Glomerular endothelial cell (primary cell): ENCODE measurements around the gene LRRC40. TPM values are rescaled to one million over a fixed set of nuclear protein-coding genes. Genes with fewer than 3 reads are reported as not detected.
A peak's percentile ranks its signal among the peaks of the same experiment; 100 is the strongest.
"Not testable (repeated sequence)": the region's sequence is repeated elsewhere in the genome, so short reads cannot be mapped to it uniquely, and the experiment has no call there.

Experiments used
- DNase-seq: peaks from one replicate; pipeline ENCODE4 v3.0.0-alpha.2; 2011; ENCODE audit warnings: low read depth, low spot score; ENCODE audit errors: extremely low read depth
- total RNA-seq: library from RNA; depleted of rRNA; stranded (reverse); fragments of >200 nt; gene quantifications from 2 replicates; pipeline ENCODE4 v1.2.3, GENCODE V29; 2015

Gene LRRC40
- 18.3 and 20.9 TPM in 2 replicates for total RNA-seq

DNA sequence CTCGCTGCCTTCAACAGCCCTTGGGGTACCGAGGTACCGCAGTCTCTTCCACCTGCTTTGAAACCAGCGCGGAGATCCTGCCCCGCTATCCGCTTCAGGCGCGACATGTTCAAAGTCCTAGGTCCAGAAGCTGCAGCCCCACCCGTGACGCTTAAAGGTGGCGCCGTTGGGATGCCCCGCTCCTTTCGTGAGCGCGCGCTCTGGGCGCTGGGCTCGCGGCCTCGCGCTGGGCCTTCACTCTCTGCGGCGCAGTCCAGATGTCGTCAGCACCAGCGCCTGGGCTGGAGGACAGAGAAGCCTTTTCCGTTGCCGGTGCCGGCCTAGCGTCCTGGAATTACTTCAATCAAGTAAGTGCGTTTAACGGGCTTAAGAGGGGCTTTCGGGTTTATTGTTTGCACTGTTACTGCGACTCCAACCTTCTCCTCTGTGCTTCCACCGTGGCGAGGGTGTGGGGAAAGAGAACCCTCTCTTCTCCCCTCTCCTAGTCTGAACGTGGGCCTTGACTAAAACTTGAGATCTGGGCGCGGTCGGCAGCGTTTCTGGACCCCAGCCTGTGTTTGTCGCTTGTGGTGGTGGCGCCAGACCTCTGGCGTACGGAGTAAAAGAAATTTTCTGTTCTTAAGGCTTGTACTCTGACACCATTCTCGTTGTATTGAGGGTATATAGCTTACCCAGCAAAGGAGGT lies at the start of gene LRRC40:
TSS of gene LRRC40 (minus strand) at position 146 of the 685 bp plus-strand sequence. CDS start at position 107, 39 bp downstream.
- DNase-seq: peak; percentile 78

DNA sequence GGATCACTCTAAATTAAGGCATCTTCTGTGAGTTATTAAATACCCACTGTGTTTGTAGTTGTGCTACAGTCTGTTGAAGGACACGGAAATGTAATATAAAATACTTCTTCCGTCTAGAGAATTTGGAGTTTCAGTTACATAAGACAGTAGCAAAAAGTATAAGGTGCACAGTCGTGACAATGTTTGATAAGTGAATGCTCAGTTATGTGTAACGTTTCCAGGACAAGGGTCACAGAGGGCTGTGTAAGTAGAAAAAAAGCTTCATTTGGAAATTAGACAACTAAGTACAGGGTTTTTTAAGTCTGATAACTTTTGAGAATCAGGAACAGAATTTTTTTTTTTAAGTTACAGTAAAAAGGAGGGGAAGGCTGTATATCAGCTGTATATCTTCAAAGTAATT lies 43.4 kb upstream of the LRRC40 start:
- DNase-seq: no peak

DNA sequence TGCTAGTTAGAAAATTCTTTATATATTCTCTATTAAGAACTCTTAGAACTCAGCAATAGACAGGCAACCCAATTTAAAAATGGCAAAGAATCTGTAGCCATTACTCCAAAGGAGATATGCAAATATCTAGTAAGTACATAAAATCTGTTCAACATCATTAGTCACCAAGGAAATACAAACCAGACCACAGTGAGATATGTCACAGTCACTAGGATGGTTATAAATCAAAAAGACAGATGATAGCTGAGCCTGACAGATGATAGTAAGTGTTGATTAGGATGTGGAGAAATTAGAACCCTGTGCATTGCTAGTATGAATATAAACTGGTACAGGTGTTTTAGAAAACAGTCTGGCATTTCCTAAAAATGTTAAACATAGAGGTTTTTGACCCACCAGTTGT lies 42.4 kb upstream of the LRRC40 start:
- no peak for DNase-seq

DNA sequence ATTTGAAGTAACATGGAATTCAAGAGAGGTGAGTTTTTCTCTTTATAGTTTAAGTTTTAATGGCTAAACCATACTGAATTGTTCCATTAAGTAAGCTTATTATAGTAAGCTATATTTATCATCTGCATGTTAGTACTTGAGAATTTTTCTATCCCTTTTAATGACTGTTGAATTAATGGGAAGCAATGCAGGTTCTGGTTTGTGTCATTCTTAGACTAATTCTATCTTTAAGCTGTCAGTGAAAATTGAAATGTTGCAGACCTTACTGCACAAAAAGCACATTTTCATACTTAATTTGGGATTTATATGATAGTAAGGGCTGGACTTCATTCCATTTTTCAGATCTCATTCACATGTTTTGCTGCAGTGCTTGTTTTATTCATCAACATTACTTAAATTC lies 41.7 kb upstream of the LRRC40 start:
- DNase-seq: no peak

DNA sequence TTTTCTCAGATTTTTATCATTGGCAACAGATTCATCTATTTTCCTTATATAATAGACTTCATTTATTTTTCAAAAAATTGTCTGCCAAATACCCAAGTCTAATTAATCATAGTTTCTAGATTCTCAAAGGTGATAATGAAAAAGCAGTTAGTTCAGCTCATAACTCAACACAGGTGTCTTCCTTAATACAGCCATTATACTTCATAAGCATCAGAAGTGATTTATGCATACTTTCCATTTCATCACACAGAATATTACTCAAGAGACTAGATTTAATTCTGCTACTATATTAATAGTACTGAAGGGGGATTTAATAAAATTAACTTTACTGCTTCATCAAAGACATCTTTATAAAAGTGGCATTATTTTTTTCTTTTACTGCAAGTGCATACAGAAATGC lies 34.6 kb upstream of the LRRC40 start:
- DNase-seq: no peak

DNA sequence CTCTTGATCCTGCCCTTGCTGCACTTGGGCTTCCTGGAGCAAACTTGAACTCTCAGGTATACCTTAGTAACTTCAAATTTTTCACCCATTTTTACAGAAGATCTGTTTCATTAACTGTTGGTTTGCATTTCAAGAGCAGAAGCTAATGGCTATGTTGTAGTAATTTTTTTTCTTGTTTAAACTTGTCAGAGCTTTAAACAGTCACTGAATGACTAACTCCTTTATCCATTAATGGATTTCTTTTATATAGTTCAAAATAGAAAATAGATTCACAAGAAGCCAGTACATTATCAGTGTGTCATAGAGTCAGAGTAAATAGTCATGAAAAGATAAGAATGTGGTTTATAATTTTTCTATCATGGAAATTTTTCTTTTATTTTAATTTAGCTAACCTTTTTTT lies 29.4 kb upstream of the LRRC40 start:
- no peak for DNase-seq

DNA sequence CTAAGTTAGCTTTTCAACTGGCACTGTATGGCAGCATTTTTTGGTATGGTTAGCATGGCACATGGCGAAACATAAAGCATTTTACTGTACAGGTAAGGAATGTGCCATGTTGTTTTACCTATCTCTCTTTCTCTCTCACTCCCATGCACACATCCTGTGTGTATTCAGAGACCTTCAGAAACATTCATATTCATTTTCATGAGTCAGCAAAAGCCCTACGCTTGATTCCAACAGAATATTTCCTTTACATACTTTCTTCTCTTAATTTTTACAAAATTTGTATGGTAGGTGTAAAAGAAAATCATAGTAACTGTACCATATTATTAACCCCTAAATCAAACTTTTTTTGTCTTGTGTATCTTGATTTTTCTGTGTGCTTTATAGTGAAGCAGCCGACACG lies 26.1 kb upstream of the LRRC40 start:
- no peak for DNase-seq

DNA sequence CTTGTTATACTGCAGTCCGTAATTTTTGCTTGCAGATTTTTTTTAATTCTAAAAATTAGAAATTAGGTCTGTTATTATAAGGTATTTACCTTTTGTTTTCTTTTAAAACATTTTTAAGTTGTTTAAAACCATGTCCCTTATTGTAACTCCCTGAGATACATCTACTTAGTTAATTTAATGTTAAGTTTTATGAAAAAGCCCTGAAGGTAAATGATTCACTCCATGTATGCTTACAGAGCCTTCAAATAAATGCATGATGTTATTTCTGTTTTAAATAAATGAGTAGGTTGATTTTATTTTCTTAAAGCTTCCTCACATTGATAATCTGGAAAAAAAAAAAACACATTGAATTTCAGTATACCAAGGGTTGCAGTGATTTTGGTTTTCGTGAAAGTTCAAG lies 23.3 kb upstream of the LRRC40 start:
- DNase-seq: no peak

DNA sequence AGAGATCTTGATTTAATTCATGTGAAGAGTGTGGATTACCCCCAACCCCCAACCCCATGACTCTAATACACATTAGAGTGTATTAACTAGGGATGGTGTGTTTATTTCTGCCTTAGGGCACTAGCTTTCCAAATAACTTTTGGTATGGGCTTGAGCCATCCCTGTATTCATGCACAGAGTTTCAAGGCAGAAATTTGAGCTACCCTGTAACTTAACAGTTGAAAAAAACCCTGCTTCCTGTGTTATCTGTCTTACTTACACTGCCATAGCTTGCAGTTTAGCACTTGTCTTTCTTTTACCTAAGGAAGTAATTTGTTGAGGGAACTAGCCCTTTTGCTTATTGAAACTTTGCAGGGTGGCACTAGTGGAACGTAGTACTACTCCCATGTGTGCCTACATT lies 22.1 kb upstream of the LRRC40 start:
- no peak for DNase-seq

DNA sequence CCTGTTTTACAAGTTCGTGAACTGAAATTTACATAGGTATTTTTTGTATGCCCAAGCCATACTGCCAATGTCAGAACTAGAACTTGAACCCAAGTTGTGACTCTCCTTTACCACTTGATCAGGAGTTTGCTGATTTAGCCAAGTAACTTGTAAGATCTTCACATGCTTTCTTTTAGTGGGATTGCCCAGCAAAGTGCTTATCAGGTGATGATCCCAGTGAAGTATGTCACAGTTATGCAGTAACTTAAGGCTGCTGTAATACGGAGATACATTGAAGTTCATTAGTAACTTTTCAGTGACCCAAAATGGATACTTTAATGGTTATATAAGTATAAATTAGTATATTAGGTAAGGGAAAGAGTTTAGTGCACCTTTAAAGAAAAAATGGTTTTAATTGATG lies 19.6 kb upstream of the LRRC40 start:
- DNase-seq: no peak

DNA sequence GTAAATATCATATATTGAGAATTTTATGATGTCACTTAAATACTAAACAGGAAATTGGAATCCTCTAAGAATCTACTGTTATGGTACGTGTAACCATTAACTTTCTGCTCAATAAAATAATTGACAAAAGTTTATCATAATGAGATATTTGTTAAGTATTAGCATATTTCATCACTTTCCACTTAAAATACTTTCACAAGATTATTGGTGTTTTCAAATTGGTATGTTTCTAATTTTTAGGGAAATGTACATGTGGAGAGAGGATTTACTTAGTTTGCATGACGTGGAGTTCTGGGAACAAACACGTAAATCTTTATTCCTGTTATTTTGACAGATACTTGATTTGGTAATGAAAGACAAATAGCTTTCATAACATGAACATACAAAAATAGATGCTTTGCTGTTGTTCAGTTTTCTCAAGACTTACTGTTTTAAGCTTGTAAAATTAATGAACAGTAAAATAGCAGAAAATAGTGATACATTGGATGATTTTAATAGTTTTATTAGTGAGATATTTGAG lies 17.4 kb upstream of the LRRC40 start:
- DNase-seq: no peak

DNA sequence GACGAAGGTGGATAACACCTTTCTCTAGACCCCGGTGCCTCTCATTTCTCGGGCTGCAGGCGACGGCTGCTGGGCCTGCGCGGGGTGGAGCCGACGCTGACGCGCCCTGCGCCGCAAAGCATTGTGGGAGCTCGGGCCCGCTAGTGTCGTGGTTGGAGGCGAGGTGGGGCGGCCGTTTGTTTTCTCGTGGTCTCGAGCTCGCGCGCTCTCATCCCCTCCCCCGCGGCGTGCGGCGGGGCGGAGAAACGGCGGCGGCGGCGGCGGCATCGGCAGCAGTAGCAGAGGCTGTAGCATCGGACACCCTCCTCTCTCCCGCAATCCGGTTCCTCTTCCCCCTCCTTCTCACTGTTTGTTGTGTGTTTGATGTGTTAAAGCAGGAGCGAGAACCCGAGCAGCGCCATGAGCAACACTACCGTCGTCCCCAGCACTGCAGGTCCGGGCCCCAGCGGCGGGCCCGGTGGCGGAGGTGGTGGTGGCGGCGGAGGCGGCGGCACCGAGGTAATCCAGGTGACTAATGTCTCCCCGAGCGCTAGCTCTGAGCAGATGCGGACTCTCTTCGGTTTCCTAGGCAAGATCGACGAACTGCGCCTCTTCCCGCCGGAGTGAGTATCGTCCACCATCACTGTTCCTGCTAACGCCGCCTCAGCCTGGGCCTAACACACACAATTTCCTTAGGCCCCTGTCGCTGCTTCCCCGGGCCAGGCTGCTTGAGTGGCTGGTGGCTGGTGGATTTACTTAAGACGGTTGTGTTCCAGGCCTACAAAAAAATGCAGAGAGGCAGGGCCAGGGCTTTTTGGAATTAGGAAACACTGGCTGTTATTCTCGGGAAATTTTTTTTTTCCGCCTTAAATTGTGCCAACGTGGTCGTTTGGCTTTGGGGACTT lies 16.1 kb upstream of the LRRC40 start, which contains the start of gene SRSF11:
TSS of gene SRSF11 (plus strand) at position 143 of the 884 bp plus-strand sequence. CDS start at position 400, 257 bp downstream.
- no peak for DNase-seq

DNA sequence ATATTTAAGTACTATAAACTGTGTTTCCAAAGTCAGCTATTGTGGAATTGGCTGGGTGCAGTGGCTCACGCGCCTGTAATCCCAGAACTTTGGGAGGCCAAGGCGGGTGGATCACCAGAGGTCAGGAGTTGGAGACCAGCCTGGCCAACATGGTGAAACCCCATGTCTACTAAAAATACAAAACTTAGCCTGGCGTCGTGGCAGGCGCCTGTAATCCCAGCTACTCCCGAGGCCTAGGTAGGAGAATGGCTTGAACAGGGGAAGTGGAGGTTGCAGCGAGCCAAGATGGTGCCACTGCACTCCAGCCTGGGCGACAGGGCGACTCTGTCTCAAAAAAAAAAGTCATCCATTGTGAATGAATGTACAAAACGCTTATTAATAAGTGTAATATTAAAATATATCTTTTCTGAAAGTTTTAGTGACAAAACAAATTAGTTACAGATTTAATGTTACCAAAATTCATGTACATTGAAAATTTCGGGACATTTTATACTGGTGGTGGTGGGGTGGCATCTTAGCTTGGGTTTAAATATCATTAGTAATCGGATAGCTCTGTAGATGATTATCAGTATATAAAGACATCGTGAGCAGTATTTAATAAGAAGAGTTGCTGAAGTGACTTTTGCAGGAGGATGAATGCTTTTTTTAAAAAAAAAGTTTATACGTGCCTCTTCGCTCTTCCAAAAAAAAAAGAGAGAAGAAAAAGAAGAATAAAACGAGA lies 15.3 kb upstream of the LRRC40 start:
- no peak for DNase-seq

DNA sequence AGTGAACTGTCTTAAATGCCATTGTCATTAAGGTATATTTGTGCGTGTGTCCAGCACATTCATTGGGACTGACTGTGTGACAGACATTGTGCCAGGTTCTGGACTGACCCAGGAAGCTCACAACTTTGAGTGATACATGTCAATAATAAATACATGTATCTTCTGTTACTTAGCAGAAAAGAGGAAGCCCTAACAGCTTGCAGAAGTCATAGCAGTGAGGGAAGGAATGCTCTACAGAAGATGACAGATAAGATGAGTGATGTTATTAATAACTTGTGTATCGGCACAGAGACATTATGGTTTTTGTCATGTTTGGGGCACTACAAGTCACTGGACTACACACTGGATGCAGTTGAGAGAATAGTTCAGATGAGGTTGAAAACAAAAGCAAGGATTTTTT lies 14.6 kb upstream of the LRRC40 start:
- DNase-seq: no peak

DNA sequence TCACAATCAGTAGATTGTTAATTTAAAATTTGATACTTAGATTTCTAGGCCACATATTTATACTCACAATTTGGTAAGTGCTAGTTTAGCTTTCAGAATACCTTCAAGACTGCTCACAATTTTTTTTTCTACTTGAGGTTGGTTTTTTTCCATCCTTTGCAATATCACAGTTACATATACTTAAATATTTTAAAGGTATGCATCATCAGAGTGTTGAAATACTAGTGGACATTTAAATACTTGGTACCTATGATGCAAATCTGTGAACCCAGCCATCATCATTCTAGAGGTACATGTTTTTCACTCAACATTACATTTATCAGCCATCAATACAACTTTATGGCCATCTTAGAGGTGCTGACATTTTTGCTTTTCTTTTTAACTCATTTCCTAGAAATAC lies 6.2 kb upstream of the LRRC40 start:
- no peak for DNase-seq

DNA sequence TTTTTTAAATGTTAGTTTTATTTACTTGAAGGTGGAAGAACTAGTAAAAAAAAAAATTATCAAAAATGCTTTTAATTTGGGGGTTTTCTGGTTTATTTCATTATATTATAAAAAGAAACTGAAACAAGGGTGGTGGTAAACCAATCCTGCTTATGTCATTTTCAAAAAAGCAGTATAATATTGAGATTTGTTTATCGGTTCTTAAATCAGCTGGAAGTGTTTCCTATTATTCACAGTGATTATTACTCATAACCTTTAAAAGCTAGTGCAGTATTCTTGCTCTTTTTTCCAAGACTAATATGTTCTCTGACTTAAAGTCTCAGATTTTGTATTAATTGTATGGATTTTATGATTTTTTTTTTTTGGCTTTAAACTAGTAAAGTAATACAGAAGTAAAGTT lies 5.4 kb upstream of the LRRC40 start:
- DNase-seq: no peak

DNA sequence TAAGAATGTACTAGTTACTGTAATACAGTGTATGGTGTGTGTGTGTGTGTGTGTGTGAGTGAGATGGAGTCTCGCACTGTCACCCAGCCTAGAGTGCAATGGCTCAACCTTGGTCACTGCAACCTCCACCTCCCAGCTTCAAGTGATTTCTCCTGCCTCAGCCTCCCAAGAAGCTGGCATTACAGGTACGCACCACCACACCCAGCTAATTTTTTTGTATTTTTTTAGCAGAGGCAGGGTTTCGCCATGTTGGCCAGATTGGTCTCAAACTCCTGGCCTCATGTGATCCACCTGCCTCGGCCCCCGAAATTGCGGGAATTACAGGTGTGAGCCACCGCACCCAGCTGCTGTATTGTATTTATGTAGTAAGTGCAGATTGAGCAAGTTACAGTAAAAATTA lies 2.9 kb upstream of the LRRC40 start:
- no peak for DNase-seq

DNA sequence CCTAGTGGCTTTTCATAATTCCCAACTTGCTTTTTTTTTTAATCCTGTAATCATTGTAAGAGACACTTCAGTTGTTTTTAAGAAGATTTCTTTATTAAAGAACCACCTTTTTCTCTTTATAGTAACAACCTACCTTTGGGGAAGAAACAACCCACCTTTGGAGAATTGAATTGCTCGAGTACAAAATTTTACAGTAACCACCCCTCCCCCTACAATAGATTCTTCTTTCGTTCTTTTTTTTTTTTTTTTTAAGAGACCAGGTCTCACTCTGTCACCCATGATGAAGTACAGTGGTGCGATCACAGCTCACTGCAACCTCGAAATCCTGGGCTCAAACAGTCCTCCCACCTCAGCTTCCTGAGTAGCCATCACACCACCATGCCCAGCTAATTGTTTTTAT lies 2.1 kb upstream of the LRRC40 start:
- DNase-seq: no peak

DNA sequence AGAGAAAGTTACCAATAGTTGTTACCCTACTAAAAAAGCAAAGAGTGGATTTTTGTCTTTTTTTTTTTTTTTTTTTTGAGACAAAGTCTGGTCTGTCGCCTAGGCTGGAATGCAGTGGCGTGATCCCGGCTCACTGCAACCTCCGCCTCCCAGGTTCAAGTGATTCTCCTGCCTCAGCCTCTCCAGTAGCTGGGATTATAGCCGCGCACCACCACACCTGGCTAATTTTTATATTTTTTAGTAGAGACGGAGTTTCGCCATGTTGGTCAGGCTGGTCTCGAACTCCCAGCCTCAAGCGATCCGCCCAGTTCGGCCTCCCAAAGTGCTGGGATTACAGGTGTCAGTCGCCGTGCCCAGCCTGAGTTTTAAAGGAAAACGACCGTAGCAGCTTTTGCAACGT lies 1.5 kb upstream of the LRRC40 start:
- not testable (repeated sequence) for DNase-seq

DNA sequence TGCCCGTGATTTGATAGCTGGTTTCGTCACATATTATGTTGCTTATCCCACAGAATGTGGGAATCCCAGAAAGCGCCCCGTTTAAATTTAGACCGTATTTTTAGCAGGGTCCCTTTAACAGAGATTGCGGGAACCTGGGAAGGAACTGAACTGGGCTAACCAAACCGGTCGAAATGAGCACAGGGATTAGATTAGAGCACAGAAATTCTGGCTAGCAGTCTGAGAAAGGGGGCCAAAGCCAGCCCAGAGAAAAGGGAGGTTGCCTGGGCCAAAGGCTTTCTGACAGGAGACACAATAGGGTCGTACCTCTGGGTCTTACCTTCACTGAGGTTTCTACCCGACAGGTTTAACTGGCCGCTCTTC lies 327 bp downstream of the LRRC40 start:
- no peak for DNase-seq

DNA sequence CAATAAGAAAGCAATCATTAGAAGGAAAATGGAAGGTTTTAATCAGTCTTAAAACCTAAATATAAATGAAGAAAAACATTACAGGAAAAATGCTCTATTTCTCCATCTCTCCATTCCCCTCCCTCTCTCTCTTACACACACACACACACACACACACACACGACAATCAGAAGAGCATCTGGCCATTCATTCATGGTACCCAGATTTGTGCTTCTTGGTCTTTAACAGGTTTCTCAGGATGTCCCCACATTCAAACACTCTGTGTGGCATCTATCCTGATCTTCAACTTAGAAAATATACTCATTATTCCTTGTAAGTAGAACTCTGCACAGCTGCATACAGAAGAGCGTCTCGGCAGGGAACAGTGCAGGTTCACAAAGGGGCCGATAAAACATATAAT lies 779 bp downstream of the LRRC40 start:
- DNase-seq: no peak
